Endothelial cell (in vitro differentiated cells): ENCODE measurements around the gene STK40. TPM values are rescaled to one million over a fixed set of nuclear protein-coding genes. Genes with fewer than 3 reads are reported as not detected.

ENCODE experiments used
- DNase-seq: peaks from one replicate; pipeline ENCODE4 v3.0.0; 2021; ENCODE audit warnings: low spot score
- H3K27ac Mint-ChIP-seq: one replicate; pipeline ENCODE4 v1.8.0; 2021; ENCODE audit warnings: mixed read lengths, inconsistent platforms; ENCODE audit not compliant: unreplicated experiment
- H3K27me3 Mint-ChIP-seq: one replicate; pipeline ENCODE4 v1.8.0; 2021; ENCODE audit warnings: mild to moderate bottlenecking, moderate library complexity, mixed read lengths, inconsistent platforms; ENCODE audit not compliant: unreplicated experiment
- H3K36me3 Mint-ChIP-seq: one replicate; pipeline ENCODE4 v1.8.0; 2021; ENCODE audit warnings: mild to moderate bottlenecking, low read depth, mixed read lengths, inconsistent platforms; ENCODE audit not compliant: unreplicated experiment
- H3K4me1 Mint-ChIP-seq: one replicate; pipeline ENCODE4 v1.8.0; 2021; ENCODE audit warnings: mild to moderate bottlenecking, mixed read lengths, inconsistent platforms; ENCODE audit not compliant: unreplicated experiment
- H3K4me3 Mint-ChIP-seq: one replicate; pipeline ENCODE4 v1.8.0; 2021; ENCODE audit warnings: mild to moderate bottlenecking, mixed read lengths, inconsistent platforms; ENCODE audit not compliant: unreplicated experiment
- H3K9me3 Mint-ChIP-seq: one replicate; pipeline ENCODE4 v1.8.0; 2021; ENCODE audit warnings: mixed read lengths, inconsistent platforms; ENCODE audit not compliant: unreplicated experiment
- CTCF ChIP-seq: fragments of 200-600 bp; sonication (generic); IDR thresholded peaks from one replicate; pipeline ENCODE4 v1.5.0; 2021; ENCODE audit warnings: antibody characterized with exemption; ENCODE audit not compliant: unreplicated experiment
- total RNA-seq: library from RNA; stranded (reverse); fragmentation: NEBNext Ultra II Directional; extraction: Animal tissue kit (Norgen Biotek cat#: 25700); gene quantifications from one replicate; pipeline ENCODE4 v1.2.1, GENCODE V29; 2021; ENCODE audit not compliant: unreplicated experiment

STK40 gene
- total RNA-seq, 1 donor from 2014 or later, result 37.3 TPM

DNA sequence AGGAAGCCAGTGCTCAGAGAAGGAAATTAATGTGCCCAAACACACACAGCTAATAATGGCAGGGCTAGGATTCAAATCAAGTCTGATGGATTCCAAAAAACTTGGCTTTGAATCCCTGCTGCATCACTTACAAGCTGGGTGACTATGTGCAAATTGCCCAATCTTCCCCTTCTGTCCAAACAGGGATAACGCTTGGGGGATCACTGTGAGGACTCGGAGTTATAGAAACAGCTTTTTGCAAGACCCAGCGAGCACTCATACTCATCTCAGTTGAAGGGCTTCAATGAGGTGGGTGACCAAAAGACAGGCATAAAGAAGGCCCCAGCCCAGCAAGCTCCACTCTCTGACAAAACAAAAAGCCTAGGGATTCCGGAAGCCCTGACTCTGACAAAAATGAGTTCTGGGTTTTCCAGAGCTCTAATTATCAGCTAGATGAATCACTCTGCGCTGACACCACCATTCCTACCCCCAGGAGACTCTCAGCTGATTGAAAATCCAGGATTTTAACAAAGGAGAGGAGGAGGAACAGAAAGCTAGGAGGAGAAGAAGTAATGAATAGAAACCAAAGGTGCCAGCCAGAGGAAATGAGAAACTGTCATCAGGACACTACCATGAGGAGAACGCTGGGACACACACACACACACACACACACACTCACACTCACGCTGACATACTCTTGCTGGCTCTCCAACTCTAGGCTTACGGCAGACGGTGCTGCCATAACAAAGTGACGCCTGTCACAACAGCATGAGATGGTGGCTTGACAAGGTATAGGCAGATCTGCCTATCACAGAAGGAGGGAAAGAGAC, 1.6 kb upstream of the STK40 start:
- no peak for DNase-seq
- peaks cover 25% of the 10 kb centered on the region for H3K4me1 Mint-ChIP-seq
- peaks cover 6% of the 10 kb centered on the region for H3K27me3 Mint-ChIP-seq
- no peak overlapping the region for H3K4me3 Mint-ChIP-seq
- peak overlapping the region; percentile 93 for H3K27ac Mint-ChIP-seq
- no peak for TF ChIP-seq CTCF
- H3K36me3 Mint-ChIP-seq, result peaks cover 12% of the 10 kb centered on the region
- no peaks in the 10 kb centered on the region for H3K9me3 Mint-ChIP-seq

GRCh38 chr1:36386265-36387140, 779 bp upstream of the STK40 start:
- no peaks in the 10 kb centered on the region for H3K9me3 Mint-ChIP-seq
- no peak for TF ChIP-seq CTCF
- H3K36me3 Mint-ChIP-seq, result peaks cover 8% of the 10 kb centered on the region
- H3K4me1 Mint-ChIP-seq, result peaks cover 25% of the 10 kb centered on the region
- peaks cover 6% of the 10 kb centered on the region for H3K27me3 Mint-ChIP-seq
- peak overlapping the region; percentile 91 for H3K4me3 Mint-ChIP-seq
- peak overlapping the region; percentile 93 for H3K27ac Mint-ChIP-seq
- DNase-seq, result peak; percentile 38

GRCh38 chr1:36384542-36385409, 948 bp downstream of the STK40 start:
- Mint-ChIP-seq H3K9me3 (no peaks in the 10 kb centered on the region), H3K27me3 (peaks cover 6% of the 10 kb centered on the region), H3K27ac (peak overlapping the region; percentile 85)

GRCh38 chr1:36383240-36383639, 2.5 kb downstream of the STK40 start:
- Mint-ChIP-seq H3K27ac (peak overlapping the region; percentile 30), H3K27me3 (peaks cover 6% of the 10 kb centered on the region), H3K9me3 (no peaks in the 10 kb centered on the region), H3K36me3 (peaks cover 11% of the 10 kb centered on the region), H3K4me3 (peak overlapping the region; percentile 5), H3K4me1 (peaks cover 32% of the 10 kb centered on the region)
- DNase-seq, result no peak
- no peak for TF ChIP-seq CTCF

More at GRCh38 chr1:36384542-36385409, 948 bp downstream of the STK40 start:
- Mint-ChIP-seq H3K4me3 (peak overlapping the region; percentile 92), H3K36me3 (peaks cover 11% of the 10 kb centered on the region), H3K4me1 (peaks cover 25% of the 10 kb centered on the region)
- DNase-seq, result peak; percentile 40
- TF ChIP-seq CTCF, result no peak
